ENCODE results near the gene BAZ1A.

Gene BAZ1A

DNA sequence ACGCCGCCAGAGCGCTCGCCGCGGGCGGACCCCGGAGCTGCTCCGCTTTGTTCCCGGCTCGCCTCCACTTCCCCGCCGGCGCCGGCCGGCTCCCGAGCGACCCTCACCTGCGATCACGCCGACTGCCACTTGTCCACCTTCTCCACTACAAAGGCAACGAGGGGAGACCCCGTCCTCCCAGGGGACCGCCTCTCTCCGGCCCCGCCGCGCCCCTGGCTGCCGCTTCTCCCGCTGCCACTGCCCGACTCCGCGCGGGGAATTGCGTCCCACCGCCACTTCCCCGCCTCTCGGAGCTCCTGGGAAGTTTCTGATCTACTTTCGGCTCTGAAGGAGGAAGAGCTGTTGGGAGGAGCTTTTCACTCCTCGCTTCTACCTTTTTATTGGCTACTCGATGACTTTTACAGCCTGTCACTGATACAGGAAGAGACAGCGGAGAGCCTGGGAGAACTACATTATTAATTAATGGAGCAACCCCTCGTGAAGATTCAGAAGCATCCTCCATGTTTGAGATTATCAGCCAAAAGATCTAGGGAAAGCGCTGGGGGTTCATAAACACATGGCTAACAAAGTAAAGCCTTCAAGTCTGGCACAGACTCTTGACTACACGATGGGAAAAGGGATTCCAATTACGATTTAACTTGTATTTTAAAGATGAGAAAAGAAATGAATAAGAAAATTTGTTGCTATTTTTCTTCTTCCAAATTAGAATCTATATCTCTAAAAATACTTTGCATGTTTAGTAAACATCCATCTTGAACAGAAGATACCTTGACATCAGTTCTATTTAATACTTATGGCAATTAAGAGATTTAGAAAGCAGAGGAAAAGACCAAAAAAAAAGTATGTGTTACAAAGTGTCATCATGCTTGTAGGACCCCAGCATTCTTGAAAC, at the start of gene BAZ1A:
BAZ1A (minus strand) TSS at position 330 of the 892 bp plus-strand sequence. CDS start 756 bp downstream, outside the sequence.
- DNase-seq: peak; percentile 95

GRCh38 chr14:34920339-34920738, 45.2 kb upstream of the BAZ1A start:
- DNase-seq: no peak

- no peak for DNase-seq
Observed at GRCh38 chr14:34913619-34914018, 38.5 kb upstream of the BAZ1A start.

DNA sequence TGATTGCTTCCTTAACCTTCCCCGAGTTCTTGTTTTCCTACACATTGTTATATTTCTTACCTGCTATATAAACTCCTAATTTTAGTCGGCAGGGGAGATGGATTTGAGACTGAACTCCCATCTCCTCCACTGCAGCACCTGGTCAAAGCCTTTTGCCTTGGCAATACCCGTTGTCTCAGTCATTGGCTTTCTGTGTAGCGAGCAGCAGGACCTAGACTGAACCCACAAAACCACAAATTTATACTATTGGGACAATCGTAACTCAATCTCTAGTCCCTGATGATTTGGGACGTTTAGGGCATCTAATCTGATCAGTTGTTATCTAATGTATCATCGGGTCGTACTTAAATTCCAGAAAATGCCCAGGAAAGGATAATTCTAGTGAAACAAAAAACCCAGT, 37.8 kb upstream of the BAZ1A start:
- no peak for DNase-seq

DNA sequence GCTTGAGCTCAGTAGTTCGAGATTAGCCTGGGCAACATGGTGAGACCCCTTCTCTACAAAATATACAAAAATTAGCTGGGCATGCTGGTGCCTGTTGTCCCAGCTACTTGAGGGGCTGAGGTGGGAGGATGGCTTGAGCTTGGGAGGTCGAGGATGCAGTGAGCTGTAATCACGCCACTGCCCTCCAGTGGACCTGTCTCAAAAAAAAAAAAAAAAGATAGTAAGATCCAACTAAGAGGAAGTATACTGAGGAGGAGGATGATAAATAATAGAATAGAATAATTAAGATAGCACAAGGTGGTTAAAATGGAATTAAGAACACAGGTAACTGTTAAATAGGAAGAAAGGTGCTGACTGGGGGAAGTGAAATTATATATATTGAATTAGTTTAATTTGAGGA, 37.0 kb upstream of the BAZ1A start:
- no peak for DNase-seq

GRCh38 chr14:34911209-34912150, 36.3 kb upstream of the BAZ1A start:
- DNase-seq: peak; percentile 51

DNA sequence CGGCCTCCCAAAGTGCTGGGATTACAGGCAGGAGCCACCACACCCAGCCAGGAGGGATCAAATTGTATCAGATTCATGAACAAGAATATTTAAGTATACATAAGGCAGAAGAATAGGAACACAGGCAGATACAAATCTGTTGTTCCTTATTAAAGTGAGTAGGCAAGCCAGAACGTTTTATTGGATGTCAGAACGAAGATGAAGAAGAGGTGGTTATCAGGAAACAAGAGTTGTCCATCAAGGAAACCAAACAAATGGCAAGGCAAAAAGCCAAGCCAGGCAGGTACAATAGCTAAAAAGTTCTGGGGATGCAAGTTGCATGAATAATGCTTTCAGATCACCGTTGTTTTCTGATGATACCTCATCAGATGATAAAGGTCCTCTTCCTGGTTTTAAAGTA, 31.1 kb upstream of the BAZ1A start:
- no peak for DNase-seq

GRCh38 chr14:34895277-34895676, 20.1 kb upstream of the BAZ1A start:
- no peak for DNase-seq

- no peak for DNase-seq
Observed at GRCh38 chr14:34890937-34891336, 15.8 kb upstream of the BAZ1A start.

DNA sequence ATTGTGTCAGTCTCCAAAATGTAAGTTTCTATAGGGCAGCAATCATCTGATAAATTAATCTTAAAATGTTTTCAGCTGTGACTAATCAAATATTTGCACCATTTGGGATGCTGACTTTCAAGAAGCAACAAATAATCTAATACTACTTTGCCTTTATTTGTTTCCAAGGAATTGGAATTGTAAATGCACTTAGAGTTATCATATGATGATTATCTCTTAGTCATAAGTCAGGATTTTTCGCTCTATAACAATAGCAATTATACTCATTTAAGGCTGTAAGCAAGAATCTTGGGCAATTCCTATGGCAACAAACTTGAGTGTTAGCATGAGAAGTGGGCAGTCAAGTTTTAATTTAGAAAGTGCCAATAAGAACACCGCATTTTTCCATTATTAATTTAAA, 13.0 kb upstream of the BAZ1A start:
- no peak for DNase-seq

DNA sequence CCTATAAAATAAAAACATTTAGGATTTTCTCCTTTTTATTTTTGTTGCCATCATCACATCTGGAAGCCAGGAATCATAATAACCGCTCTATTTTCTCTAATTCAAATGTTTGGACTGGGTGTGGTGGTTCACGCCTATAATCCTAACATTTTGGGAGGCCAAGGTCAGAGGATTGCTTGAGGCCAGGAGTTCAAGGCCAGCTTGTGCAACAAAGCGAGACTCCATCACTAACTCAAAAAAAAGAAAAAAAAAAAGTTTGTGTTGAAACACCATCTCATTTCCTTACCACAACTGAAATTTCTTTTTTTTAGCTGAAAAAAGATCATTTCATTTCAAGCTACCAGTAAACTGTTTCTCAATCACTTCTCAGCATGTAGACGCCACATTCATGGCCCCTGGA, 8.8 kb upstream of the BAZ1A start:
- no peak for DNase-seq

GRCh38 chr14:34874386-34875030, 652 bp downstream of the BAZ1A start:
- DNase-seq: peak; percentile 32

- DNase-seq: peak; percentile 69
Observed at GRCh38 chr14:34873589-34874385, 1.4 kb downstream of the BAZ1A start.

GRCh38 chr14:34872822-34873588, 2.2 kb downstream of the BAZ1A start:
- peak; percentile 5 for DNase-seq

GRCh38 chr14:34867199-34867598, 8.0 kb downstream of the BAZ1A start:
- DNase-seq: no peak

GRCh38 chr14:34865889-34866574, 9.1 kb downstream of the BAZ1A start:
- no peak for DNase-seq

- no peak for DNase-seq
Observed at GRCh38 chr14:34863844-34864243, 11.3 kb downstream of the BAZ1A start.

DNA sequence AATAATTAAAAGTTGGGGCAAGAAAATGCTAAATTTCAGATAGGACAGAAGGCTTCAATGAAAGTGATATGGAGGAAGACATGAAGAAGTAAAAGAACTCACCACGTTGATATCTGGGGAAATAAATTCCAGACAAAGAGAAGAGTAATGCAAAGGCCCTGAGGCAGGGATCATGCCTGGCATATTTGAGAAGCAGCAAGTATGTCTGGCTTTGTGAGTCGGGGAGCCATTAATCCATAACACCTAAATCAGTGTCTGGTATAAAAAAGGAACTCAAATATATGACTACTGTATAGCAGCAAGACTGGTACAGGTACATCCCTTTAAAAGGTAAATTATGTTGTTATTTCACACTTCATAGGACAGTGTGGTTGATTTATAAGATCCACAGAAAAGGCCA, 16.4 kb downstream of the BAZ1A start:
- DNase-seq: no peak

- DNase-seq: no peak
Observed at GRCh38 chr14:34857689-34858449, 17.3 kb downstream of the BAZ1A start.

- no peak for DNase-seq
Observed at GRCh38 chr14:34853041-34853440, 22.1 kb downstream of the BAZ1A start.

Data from fibroblast of upper back skin (primary cell).